Measurements from ENCODE around the gene NCKAP5. TPM values are rescaled to one million over a fixed set of nuclear protein-coding genes. Genes with fewer than 3 reads are reported as not detected.

NCKAP5 gene
- total RNA-seq, 3 donors from 2014 or later (not counting 1 experiment from before 2014, with no cell fraction given) = 0.12 to 0.20 TPM; not detected in 1

- H3K4me1 ChIP-seq (ENCODE audit: control insufficient read depth, insufficient read depth, low read length) = no peaks in the 10 kb centered on the region
- Mint-ChIP-seq H3K9me3 (peaks cover 2 to 4% of the 10 kb centered on the region in 2 donors), H3K36me3 (no peaks in the 10 kb centered on the region), H3K4me3 (no peak overlapping the region), H3K27ac (no peak overlapping the region), H3K4me1 (no peaks in the 10 kb centered on the region), H3K27me3 (ENCODE audit: low read depth in 2 of 2) (peaks cover 0 to 2% of the 10 kb centered on the region in 2 donors)
- no peaks in the 10 kb centered on the region for H3K27me3 ChIP-seq (ENCODE audit: control insufficient read depth, insufficient read depth, low read length)
- H3K27ac ChIP-seq (ENCODE audit: low read length) = no peak overlapping the region
- TF ChIP-seq CTCF (IDR thresholded peaks at IDR 0.05) = no peak
- no peak for DNase-seq
- intact Hi-C loops (cut with micrococcal nuclease) = no loop called here
- WGBS (ENCODE audit: insufficient coverage) = 88% methylated on average over 1 of the region's 3 CpGs
- no peak for ATAC-seq
- H3K36me3 ChIP-seq (ENCODE audit: control insufficient read depth, insufficient read depth, low read length) = no peaks in the 10 kb centered on the region
- H3K9me3 ChIP-seq (ENCODE audit: control insufficient read depth, insufficient read depth, low read length) = no peaks in the 10 kb centered on the region
- no peak overlapping the region for H3K4me3 ChIP-seq (ENCODE audit: low read length)
These were observed 7.0 kb downstream of the NCKAP5 start for GRCh38 chr2:133561045-133561852.

DNA sequence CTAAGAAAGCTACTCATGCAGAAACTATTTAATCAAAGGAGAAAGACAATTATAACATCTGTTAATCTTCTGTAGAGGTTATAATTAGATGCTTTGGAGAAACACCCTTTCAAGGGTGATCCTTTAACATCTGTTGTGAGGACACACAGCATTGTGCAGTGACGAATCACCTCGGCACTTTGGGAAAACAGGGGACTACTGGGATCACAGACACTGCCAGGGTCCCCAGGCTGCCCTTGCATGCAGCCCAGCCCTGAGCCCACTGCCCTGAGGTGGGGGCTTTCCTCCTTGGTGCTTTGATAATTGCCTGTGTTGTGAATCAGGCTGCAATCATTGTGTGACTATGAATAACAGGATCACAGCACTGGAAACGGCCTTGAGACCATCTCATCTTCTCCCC, 10.6 kb downstream of the NCKAP5 start:
- 65% methylated on average over 3 of the region's 3 CpGs for WGBS (ENCODE audit: insufficient coverage)
- Mint-ChIP-seq H3K36me3 (no peaks in the 10 kb centered on the region), H3K9me3 (peaks cover 8% of the 10 kb centered on the region in 2 donors), H3K4me3 (no peak overlapping the region), H3K27ac (no peak overlapping the region), H3K4me1 (no peaks in the 10 kb centered on the region), H3K27me3 (ENCODE audit: low read depth in 2 of 2) (no peaks in the 10 kb centered on the region)
- H3K4me1 ChIP-seq (ENCODE audit: control insufficient read depth, insufficient read depth, low read length) = no peaks in the 10 kb centered on the region
- ATAC-seq (no peak), DNase-seq (no peak)
- H3K27me3 ChIP-seq (ENCODE audit: control insufficient read depth, insufficient read depth, low read length) = no peaks in the 10 kb centered on the region
- no peaks in the 10 kb centered on the region for H3K9me3 ChIP-seq (ENCODE audit: control insufficient read depth, insufficient read depth, low read length)
- no peaks in the 10 kb centered on the region for H3K36me3 ChIP-seq (ENCODE audit: control insufficient read depth, insufficient read depth, low read length)
- TF ChIP-seq CTCF (IDR thresholded peaks at IDR 0.05) = no peak
- H3K4me3 ChIP-seq (ENCODE audit: low read length) = no peak overlapping the region
- H3K27ac ChIP-seq (ENCODE audit: low read length) = no peak overlapping the region
- intact Hi-C loops (cut with micrococcal nuclease) = no loop called here

DNA sequence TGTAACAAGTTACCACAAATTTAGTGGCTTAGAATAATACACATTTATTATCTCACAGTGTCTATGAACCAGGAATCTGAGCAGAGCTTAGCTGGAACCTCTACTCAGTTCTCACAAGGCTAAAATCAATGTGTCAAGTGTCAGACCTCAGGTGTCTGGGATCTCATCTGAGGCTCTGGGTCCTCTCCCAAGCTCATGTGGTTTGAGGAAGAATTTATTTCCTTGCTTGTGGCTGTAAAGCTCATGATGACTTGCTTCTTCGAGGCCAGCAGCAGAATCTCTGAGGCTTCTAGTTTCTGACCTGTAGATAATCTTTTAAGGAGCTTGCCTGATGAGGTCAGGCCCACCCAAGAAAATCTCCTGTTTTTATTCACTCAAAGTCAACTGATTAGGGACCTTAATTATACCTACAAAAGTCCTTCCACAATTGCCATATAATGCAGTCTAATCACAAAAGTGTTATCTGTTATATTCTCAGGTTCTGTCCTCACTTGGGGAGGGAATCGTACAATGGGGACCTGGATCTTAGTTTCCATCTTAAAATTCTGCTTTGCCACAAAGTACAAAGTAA, 14.3 kb downstream of the NCKAP5 start:
- Mint-ChIP-seq H3K36me3 (no peaks in the 10 kb centered on the region), H3K27ac (no peak overlapping the region), H3K4me3 (no peak overlapping the region), H3K4me1 (no peaks in the 10 kb centered on the region), H3K27me3 (ENCODE audit: low read depth in 2 of 2) (no peaks in the 10 kb centered on the region), H3K9me3 (peaks cover 8% of the 10 kb centered on the region in 2 donors)
- no peak for DNase-seq
- Histone ChIP-seq H3K4me1 (ENCODE audit: control insufficient read depth, insufficient read depth, low read length) (no peaks in the 10 kb centered on the region), H3K9me3 (ENCODE audit: control insufficient read depth, insufficient read depth, low read length) (no peaks in the 10 kb centered on the region), H3K27me3 (ENCODE audit: control insufficient read depth, insufficient read depth, low read length) (no peaks in the 10 kb centered on the region), H3K36me3 (ENCODE audit: control insufficient read depth, insufficient read depth, low read length) (no peaks in the 10 kb centered on the region), H3K27ac (ENCODE audit: low read length) (no peak overlapping the region), H3K4me3 (ENCODE audit: low read length) (no peak overlapping the region)
- ATAC-seq = no peak
- TF ChIP-seq CTCF (IDR thresholded peaks at IDR 0.05) = no peak
- WGBS (ENCODE audit: insufficient coverage) = 80% methylated on average over 2 of the region's 2 CpGs
- intact Hi-C loops (cut with micrococcal nuclease) = no loop called here
